NOMO-1 treated with DMSO at 0.1 percent for 48 hours (cell line): ENCODE measurements around the gene PGLYRP4.

Experiments used
- DNase-seq: peaks from one replicate; lab custom pipeline; 2025; ENCODE audit not compliant: unreplicated experiment; lab: John Stamatoyannopoulos, UW

Gene PGLYRP4

GRCh38 chr1:153375511-153375910 lies 26.9 kb upstream of the PGLYRP4 start, which contains the start of gene S100A12:
S100A12 (minus strand) TSS chr1:153375621; CDS start chr1:153374592, 1,029 bp downstream.
- DNase-seq: peak; percentile 95

- peak; percentile 75 for DNase-seq
These were observed 25.4 kb upstream of the PGLYRP4 start for GRCh38 chr1:153374071-153374470.

GRCh38 chr1:153372571-153372970 lies 23.9 kb upstream of the PGLYRP4 start:
- no peak for DNase-seq

GRCh38 chr1:153371231-153371630 lies 22.6 kb upstream of the PGLYRP4 start:
- no peak for DNase-seq

GRCh38 chr1:153370146-153370545 lies 21.5 kb upstream of the PGLYRP4 start:
- no peak for DNase-seq

GRCh38 chr1:153368495-153368894 lies 19.9 kb upstream of the PGLYRP4 start:
- DNase-seq: peak; percentile 83

- DNase-seq: no peak
These were observed 18.4 kb upstream of the PGLYRP4 start for GRCh38 chr1:153367090-153367489.

GRCh38 chr1:153366261-153366660 lies 17.6 kb upstream of the PGLYRP4 start:
- no peak for DNase-seq

- DNase-seq: no peak
These were observed 17.1 kb upstream of the PGLYRP4 start for GRCh38 chr1:153365696-153366095.

- peak; percentile 94 for DNase-seq
These were observed 16.4 kb upstream of the PGLYRP4 start for GRCh38 chr1:153364766-153365666.

- no peak for DNase-seq
These were observed 15.5 kb upstream of the PGLYRP4 start for GRCh38 chr1:153364156-153364555.

- DNase-seq: no peak
These were observed 15.0 kb upstream of the PGLYRP4 start for GRCh38 chr1:153363641-153364040.

- no peak for DNase-seq
These were observed 13.6 kb upstream of the PGLYRP4 start for GRCh38 chr1:153362187-153362775.

- DNase-seq: no peak
These were observed 13.0 kb upstream of the PGLYRP4 start for GRCh38 chr1:153361480-153362109.

- no peak for DNase-seq
These were observed 12.2 kb upstream of the PGLYRP4 start for GRCh38 chr1:153360592-153361479.

- DNase-seq: no peak
These were observed 11.5 kb upstream of the PGLYRP4 start for GRCh38 chr1:153360190-153360589.

- no peak for DNase-seq
These were observed 10.6 kb upstream of the PGLYRP4 start for GRCh38 chr1:153359241-153359640.

GRCh38 chr1:153358691-153358975 lies 10.0 kb upstream of the PGLYRP4 start:
- no peak for DNase-seq

- peak; percentile 66 for DNase-seq
These were observed 9.4 kb upstream of the PGLYRP4 start, which contains the start of gene S100A9 for GRCh38 chr1:153357853-153358690. S100A9 (plus strand) TSS chr1:153357854; CDS start chr1:153358284, 430 bp downstream.
